Limb (tissue), 2 donors: ENCODE results near the gene PKHD1.

Source experiments
- DNase-seq, 2 donors: peaks; one replicate each; pipeline ENCODE4 v3.0.0-alpha.2; 2016; ENCODE audit errors: extremely low spot score in 2 of 2

Gene PKHD1

DNA sequence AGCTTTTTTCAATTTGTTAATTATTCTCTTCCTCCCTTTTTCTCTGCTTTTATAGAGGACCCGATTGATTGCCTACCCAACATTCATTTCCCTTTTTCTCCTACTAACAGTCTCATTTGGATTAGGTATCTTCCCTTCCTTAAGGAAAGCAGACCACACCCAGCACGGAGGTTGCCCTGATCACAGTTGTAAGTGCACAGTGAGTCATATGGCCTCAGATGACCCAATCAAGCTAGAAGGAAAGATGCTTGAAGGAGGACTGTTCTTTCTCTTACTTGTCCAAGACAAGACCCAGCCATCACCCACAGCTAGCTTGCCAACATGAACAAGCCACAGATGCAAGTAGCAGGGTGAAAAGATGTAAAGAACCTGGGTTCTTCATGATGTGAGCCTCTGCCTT, 518.6 kb downstream of the PKHD1 start:
- no peak for DNase-seq

DNA sequence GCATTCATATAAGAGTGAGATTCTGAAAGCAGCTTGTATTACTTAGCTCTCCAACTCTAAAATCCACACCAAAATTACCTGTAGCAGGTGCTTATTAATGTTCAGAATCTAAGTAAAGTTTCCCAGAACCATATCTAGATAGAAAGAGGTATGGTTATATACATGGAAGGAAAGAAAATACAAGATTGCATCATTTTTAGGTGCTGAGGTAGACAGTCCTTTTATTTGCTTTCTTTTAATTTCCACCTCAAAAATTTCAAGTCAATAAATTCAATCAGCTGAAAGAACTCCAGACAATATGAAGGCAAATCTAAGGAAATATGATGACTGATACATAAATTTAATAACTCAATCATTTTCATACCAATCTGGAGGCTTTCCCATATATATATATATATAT, 521.9 kb downstream of the PKHD1 start:
- DNase-seq = no peak
